Skeletal muscle tissue (tissue), 4 donors: ENCODE measurements around the gene THSD4. TPM values are rescaled to one million over a fixed set of nuclear protein-coding genes. Genes with fewer than 3 reads are reported as not detected.
"Not testable (repeated sequence)": the region's sequence is repeated elsewhere in the genome, so short reads cannot be mapped to it uniquely, and the experiment has no call there.

Experiments
- H3K27ac ChIP-seq: one replicate; pipeline ENCODE4 v1.7.0; 2013; ENCODE audit warnings: mild to moderate bottlenecking, low read depth, low read length, inconsistent platforms
- H3K27me3 ChIP-seq, 3 donors: one replicate each; pipeline ENCODE4 v1.7.0; 2013; ENCODE audit warnings: low read length in 3 of 3; ENCODE audit not compliant: control insufficient read depth in 3 of 3, insufficient read depth in 3 of 3
- H3K36me3 ChIP-seq, 3 donors: one replicate each; pipeline ENCODE4 v1.7.0; 2013; ENCODE audit warnings: low read length in 3 of 3; ENCODE audit not compliant: control insufficient read depth in 3 of 3, insufficient read depth in 3 of 3
- H3K4me1 ChIP-seq, 3 donors: one replicate each; pipeline ENCODE4 v1.7.0; 2013; ENCODE audit warnings: low read length in 3 of 3, mild to moderate bottlenecking in 3 of 3; ENCODE audit not compliant: control insufficient read depth in 3 of 3, insufficient read depth in 3 of 3
- H3K4me3 ChIP-seq, 3 donors: one replicate each; pipeline ENCODE4 v1.7.0; 2013; ENCODE audit warnings: low read length in 3 of 3
- H3K9ac ChIP-seq, 3 donors: one replicate each; pipeline ENCODE4 v1.7.0; 2013; ENCODE audit warnings: low read length in 3 of 3, mild to moderate bottlenecking in 3 of 3, moderate library complexity in 2 of 3, low read depth in 1 of 3
- H3K9me3 ChIP-seq, 3 donors: one replicate each; pipeline ENCODE4 v1.7.0; 2013; ENCODE audit warnings: low read length in 3 of 3; ENCODE audit not compliant: control insufficient read depth in 3 of 3
- total RNA-seq: library from RNA; depleted of rRNA; stranded (reverse); fragments of >200 nt; gene quantifications from one replicate; pipeline ENCODE4 v1.2.3, GENCODE V29; 2014
- donor health status: Osteomylitis.

Gene THSD4
- total RNA-seq, 1 donor from 2014 or later = 15.7 TPM

DNA sequence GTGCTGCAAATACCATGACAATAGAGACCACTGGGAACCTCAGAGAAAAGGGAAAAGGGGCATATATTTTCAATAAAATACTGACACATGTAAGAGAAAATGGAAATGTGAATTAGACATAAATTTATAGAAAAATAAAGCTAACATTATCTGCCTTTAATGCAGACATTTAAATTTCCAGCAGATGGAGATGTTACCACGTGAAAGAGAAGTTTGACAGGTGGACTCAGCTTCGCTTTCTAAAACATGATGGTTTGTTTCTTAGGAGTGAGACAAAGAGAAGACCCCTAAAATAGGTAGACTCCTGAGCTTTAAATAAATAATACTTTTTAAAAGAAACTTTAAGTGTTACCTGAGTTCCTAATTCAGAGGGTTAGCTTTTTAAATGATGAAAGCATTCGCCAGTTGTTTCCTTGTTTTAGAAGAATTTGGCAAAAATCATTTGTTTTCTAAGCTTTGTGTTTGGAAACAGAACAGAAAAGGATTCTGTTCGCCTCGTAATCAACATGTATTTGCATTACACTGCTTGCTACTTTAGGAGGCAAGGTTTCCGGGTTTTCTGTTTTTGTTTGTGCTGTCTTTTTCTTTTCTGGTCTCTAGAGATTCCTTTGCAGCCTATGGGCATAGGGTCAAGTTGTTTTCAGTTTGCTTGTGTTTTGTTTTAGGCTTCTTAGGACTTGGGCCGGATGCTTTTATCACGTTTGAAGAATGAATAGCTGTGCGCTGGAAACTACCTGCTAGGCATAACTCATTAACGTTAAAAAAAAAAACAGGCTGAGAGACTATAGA is 271.4 kb downstream of the THSD4 start:
- Histone ChIP-seq H3K27me3 (no peaks in the 10 kb centered on the region), H3K4me3 (no peak overlapping the region), H3K27ac (peak overlapping the region; percentile 54), H3K9me3 (no peaks in the 10 kb centered on the region), H3K4me1 (peaks cover 9 to 13% (median 10%) of the 10 kb centered on the region in 3 donors), H3K36me3 (no peaks in the 10 kb centered on the region), H3K9ac (no peak overlapping the region)

DNA sequence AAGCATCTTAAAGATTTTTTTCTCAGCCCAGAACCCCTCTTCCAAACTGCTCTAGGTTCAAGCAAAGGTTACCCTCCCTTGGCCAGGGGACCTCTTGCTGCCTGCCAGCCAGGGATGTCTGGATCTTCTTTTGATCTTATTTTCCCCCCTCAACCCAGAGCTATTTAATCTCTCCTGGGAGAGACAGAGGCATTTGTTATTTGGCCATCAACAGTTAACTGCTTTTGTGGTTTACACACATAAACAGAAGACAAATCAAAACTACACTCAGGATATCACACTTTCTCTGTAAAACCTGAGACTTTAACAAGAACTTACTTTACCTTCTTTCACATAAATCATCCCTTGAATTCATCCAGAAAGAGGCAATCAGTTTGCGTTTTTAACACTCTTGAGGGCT is 272.5 kb downstream of the THSD4 start:
- no peaks in the 10 kb centered on the region for H3K27me3 ChIP-seq
- H3K36me3 ChIP-seq = no peaks in the 10 kb centered on the region
- no peak overlapping the region for H3K4me3 ChIP-seq
- peaks cover 9 to 13% (median 10%) of the 10 kb centered on the region in 3 donors for H3K4me1 ChIP-seq
- H3K9me3 ChIP-seq = no peaks in the 10 kb centered on the region
- no peak overlapping the region for H3K27ac ChIP-seq
- H3K9ac ChIP-seq = no peak overlapping the region

DNA sequence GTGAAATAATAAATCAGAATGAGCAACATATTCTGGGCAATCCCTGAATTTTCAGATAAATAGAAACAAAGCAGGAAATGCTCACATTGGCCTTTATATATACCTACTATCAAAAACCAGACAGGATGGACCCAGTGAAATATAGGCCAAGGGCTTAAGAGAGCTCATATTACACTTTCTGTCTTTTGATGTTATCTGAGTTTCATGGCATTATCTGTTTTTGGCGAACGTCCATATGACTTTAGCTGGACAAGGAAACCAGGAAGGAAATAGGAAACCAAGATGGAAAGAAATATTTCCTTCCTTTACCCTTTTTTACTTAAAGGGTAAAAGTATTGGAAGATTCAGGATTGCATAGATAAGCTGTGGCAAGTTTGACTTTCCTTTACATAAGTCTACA is 274.8 kb downstream of the THSD4 start:
- Histone ChIP-seq H3K9ac (no peak overlapping the region), H3K4me1 (peaks cover 6 to 12% (median 7%) of the 10 kb centered on the region in 3 donors), H3K27ac (no peak overlapping the region), H3K36me3 (no peaks in the 10 kb centered on the region), H3K9me3 (no peaks in the 10 kb centered on the region), H3K4me3 (no peak overlapping the region), H3K27me3 (peaks cover 0 to 3% (median 0%) of the 10 kb centered on the region in 3 donors)

DNA sequence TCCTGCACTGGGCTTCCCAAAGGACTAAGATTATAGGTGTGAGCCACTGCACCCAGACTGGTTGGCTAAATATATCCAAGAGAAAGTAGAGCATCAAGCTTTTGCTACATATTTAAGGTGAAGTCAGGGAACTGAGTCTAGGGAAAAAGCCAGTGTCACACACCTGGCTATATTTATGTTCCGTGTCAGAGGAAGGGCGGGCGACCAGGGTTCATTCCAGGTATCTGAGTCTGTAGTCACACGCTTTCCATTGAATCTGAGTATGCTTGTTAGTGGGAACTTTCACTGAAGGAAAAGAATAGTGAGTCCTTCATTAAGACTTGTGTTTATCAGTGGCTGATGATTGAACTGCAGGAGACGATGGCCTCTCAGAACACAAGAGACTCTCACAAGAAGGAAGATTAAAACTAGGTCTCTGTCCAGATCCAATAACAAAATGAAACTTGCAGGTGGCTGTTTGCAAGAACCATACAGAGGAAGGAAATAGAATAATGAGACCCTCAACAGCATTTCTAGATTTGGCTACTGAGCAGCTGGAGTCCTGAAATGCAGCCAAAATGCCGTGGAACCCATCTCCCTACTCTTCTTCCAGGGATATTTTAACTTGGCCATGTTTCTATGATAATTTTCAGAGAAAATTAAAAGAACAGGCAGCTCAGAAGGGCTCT is 276.3 kb downstream of the THSD4 start:
- Histone ChIP-seq H3K27ac (no peak overlapping the region), H3K4me1 (no peaks in the 10 kb centered on the region), H3K9ac (no peak overlapping the region)

DNA sequence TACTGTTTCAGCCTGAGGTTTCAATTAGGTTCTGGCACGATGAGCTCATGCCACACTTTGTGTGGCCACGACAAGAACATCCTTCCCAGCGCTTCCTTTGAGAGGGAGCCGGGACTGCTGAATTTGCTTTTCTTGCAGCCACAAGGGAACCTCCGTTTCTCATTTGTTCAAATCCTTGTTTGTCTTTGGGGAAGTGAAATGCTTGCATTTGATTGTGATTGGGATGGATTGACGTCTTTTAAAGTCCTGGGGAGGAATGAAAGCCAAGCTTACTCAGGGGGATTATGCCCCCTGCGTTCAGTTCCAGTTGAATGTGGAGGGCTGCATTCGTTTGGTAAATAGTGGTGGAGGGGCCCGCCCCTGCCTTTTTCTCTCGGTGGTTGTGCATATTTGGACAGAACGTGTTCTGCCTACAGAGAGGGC is 277.6 kb downstream of the THSD4 start:
- Histone ChIP-seq H3K27me3 (peaks cover 0 to 3% (median 0%) of the 10 kb centered on the region in 3 donors), H3K9me3 (no peaks in the 10 kb centered on the region), H3K4me1 (no peaks in the 10 kb centered on the region), H3K4me3 (no peak overlapping the region), H3K9ac (no peak overlapping the region), H3K27ac (no peak overlapping the region), H3K36me3 (no peaks in the 10 kb centered on the region)

More for the DNA sequence above, 276.3 kb downstream of the THSD4 start:
- Histone ChIP-seq H3K27me3 (peaks cover 0 to 3% (median 0%) of the 10 kb centered on the region in 3 donors), H3K36me3 (no peaks in the 10 kb centered on the region), H3K4me3 (no peak overlapping the region), H3K9me3 (no peaks in the 10 kb centered on the region)

DNA sequence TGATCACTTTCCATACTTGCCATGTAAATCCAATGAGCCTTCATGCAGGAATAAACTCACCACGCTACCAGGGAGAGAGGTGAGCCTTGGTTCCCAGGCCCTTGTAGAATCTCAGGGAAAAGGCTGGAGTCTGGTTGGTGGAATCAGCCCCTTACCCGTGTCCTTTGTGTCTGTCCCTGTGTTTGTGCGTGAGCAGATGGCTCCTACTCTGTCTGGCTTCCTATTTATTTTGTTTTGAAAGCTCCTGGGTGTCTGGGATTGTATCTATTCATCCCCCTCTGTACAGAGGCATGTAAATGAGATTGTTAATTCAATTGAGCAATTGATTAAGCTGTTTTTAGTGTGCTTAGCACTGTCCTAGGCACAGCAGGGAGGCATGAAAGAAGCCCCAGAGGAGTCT is 278.1 kb downstream of the THSD4 start:
- Histone ChIP-seq H3K9ac (no peak overlapping the region), H3K9me3 (no peaks in the 10 kb centered on the region), H3K36me3 (no peaks in the 10 kb centered on the region), H3K4me3 (no peak overlapping the region), H3K27me3 (peaks cover 0 to 3% (median 0%) of the 10 kb centered on the region in 3 donors), H3K27ac (no peak overlapping the region), H3K4me1 (no peaks in the 10 kb centered on the region)

DNA sequence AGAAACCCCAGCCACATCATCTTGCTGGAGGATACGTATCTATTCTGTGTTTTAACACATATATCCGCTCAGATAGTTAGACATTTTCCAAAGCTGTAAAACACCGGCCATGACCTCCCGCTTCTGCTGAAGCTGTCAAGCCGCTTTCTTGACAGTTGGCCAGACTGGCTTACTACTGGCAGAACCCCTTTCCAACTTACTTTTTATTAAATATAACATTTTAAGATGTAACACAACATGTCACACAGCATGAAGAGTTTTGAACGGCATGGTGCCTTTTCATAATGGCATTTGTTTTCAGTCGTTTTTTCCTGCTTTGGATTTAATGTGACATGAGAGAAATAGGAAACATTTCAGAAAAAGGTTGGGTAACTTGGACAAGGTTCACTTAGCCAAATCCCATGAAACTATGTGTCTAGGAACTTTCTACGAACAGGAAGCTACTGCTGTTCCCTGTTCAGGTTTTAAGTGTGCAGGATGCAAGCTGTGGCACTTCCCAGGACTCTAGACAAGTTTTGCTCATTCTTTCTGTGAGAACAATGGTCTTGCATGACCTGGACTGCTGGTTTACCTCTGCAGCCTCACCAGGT is 281.4 kb downstream of the THSD4 start:
- Histone ChIP-seq H3K9me3 (no peaks in the 10 kb centered on the region), H3K27me3 (peaks cover 0 to 3% (median 0%) of the 10 kb centered on the region in 3 donors), H3K36me3 (no peaks in the 10 kb centered on the region), H3K27ac (no peak overlapping the region), H3K4me3 (no peak overlapping the region), H3K9ac (no peak overlapping the region), H3K4me1 (no peaks in the 10 kb centered on the region)

DNA sequence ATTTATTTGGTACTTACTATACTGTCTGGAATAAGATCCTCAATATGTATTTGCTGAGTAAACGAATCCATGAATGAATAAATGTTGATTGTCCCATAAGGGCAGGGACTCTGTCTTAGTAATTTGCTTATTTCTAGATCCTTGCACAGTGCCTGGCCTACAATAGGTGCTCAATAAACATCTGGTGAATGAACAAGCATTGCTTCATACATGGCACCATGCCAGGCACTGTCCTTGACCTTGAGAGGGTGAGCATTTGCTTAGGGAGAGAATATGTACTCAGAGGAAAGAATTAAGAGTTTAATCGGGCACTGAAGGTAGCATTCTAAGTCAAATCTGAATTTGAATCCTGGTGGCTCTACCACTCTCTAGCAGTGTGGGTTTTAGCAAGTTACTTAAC is 282.1 kb downstream of the THSD4 start:
- no peak overlapping the region for H3K4me3 ChIP-seq
- peaks cover 0 to 3% (median 0%) of the 10 kb centered on the region in 3 donors for H3K27me3 ChIP-seq
- no peaks in the 10 kb centered on the region for H3K9me3 ChIP-seq
- H3K4me1 ChIP-seq = no peaks in the 10 kb centered on the region
- no peaks in the 10 kb centered on the region for H3K36me3 ChIP-seq
- no peak overlapping the region for H3K9ac ChIP-seq
- no peak overlapping the region for H3K27ac ChIP-seq

DNA sequence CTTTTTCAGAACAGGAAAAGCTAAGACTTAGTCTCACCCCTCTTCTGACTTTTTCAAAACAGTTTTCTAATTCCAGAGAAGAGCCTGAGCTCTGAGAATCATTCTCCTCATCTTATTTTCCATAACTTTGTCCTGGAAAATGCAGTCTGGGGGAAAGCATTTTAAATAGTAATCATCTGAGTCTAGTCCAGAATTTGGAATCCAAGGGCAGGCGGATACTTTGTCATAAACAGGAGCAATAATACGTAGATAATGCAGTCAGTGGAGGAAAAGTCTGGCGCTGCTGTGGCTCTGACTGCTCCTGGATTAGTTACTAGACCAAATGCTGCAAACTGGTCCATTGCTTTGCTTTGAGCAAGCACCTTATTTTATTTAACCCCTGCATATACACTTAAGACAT is 285.0 kb downstream of the THSD4 start:
- Histone ChIP-seq H3K27ac (no peak overlapping the region), H3K9ac (no peak overlapping the region), H3K9me3 (no peaks in the 10 kb centered on the region), H3K4me3 (no peak overlapping the region), H3K27me3 (no peaks in the 10 kb centered on the region), H3K36me3 (no peaks in the 10 kb centered on the region), H3K4me1 (no peaks in the 10 kb centered on the region)

DNA sequence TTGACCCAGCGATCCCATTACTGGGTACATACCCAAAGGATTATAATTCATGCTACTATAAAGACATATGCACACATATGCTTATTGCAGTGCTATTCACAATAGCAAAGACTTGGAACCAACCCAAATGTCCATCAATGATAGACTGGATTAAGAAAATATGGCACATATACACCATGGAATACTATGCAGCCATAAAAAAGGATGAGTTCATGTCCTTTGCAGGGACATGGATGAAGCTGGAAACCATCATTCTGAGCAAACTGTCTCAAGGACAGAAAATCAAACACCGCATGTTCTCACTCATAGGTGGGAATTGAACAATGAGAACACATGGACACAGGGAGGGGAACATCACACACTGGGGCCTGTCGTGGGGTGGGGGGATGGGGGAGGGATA is 286.5 kb downstream of the THSD4 start:
- H3K36me3 ChIP-seq, H3K9ac ChIP-seq, H3K27ac ChIP-seq, H3K4me3 ChIP-seq, H3K9me3 ChIP-seq, H3K27me3 ChIP-seq, H3K4me1 ChIP-seq: not testable (repeated sequence)
